HG03025 (cell line): Measurements from ENCODE around the gene ZNF556.

Experiments
- ATAC-seq: cut with Tn5 transposase; IDR thresholded peaks from one replicate; pipeline ENCODE4 v1.9.1; 2021; ENCODE audit warnings: mild to moderate bottlenecking, moderate library complexity; ENCODE audit not compliant: unreplicated experiment, low FRiP score

The ZNF556 gene

GRCh38 chr19:2867025-2867991 is at the start of gene ZNF556:
Gene ZNF556, plus strand, starts transcription at chr19:2867335. Its CDS starts 87 bp downstream, at chr19:2867422.
- no peak for ATAC-seq

GRCh38 chr19:2819540-2820111 is 47.5 kb upstream of the ZNF556 start, which contains the start of gene ZNF554:
Gene ZNF554, plus strand, starts transcription at chr19:2819868. Its CDS starts 204 bp downstream, at chr19:2820072.
- peak; percentile 67 for ATAC-seq

- no peak for ATAC-seq
These were observed 46.9 kb upstream of the ZNF556 start for GRCh38 chr19:2820112-2820702.

- ATAC-seq, result no peak
These were observed 44.3 kb upstream of the ZNF556 start for GRCh38 chr19:2822846-2823245.

- ATAC-seq, result no peak
These were observed 43.5 kb upstream of the ZNF556 start for GRCh38 chr19:2823646-2824045.

GRCh38 chr19:2824129-2824528 is 43.0 kb upstream of the ZNF556 start:
- ATAC-seq, result no peak

GRCh38 chr19:2827022-2827421 is 40.1 kb upstream of the ZNF556 start:
- no peak for ATAC-seq

GRCh38 chr19:2827840-2828489 is 39.2 kb upstream of the ZNF556 start:
- ATAC-seq, result no peak

- no peak for ATAC-seq
These were observed 32.8 kb upstream of the ZNF556 start for GRCh38 chr19:2834294-2834871.

GRCh38 chr19:2837430-2837829 is 29.7 kb upstream of the ZNF556 start:
- ATAC-seq, result no peak

GRCh38 chr19:2840794-2841791 is 26.0 kb upstream of the ZNF556 start, which contains the start of gene ZNF555:
Gene ZNF555, plus strand, starts transcription at chr19:2841475. Its CDS starts 98 bp downstream, at chr19:2841573.
- peak; percentile 89 for ATAC-seq

GRCh38 chr19:2841855-2842574 is 25.1 kb upstream of the ZNF556 start:
- no peak for ATAC-seq

GRCh38 chr19:2845107-2845506 is 22.0 kb upstream of the ZNF556 start:
- no peak for ATAC-seq

GRCh38 chr19:2846180-2846894 is 20.8 kb upstream of the ZNF556 start:
- no peak for ATAC-seq

- ATAC-seq, result no peak
These were observed 19.6 kb upstream of the ZNF556 start for GRCh38 chr19:2847507-2847906.

GRCh38 chr19:2848616-2849015 is 18.5 kb upstream of the ZNF556 start:
- no peak for ATAC-seq

GRCh38 chr19:2850256-2850925 is 16.7 kb upstream of the ZNF556 start:
- ATAC-seq, result no peak
